Stimulated activated CD4-positive, alpha-beta T cell treated with anti-CD3 and anti-CD28 coated beads, Interleukin-4, amount 100 ng/mL, for 1 hour (primary cell): ENCODE data around the gene ARHGAP26.
"Not testable (repeated sequence)": the region's sequence is repeated elsewhere in the genome, so short reads cannot be mapped to it uniquely, and the experiment has no call there.

Experiments used
- DNase-seq: peaks from one replicate; pipeline ENCODE4 v3.0.0-alpha.2; 2020

Gene ARHGAP26

DNA sequence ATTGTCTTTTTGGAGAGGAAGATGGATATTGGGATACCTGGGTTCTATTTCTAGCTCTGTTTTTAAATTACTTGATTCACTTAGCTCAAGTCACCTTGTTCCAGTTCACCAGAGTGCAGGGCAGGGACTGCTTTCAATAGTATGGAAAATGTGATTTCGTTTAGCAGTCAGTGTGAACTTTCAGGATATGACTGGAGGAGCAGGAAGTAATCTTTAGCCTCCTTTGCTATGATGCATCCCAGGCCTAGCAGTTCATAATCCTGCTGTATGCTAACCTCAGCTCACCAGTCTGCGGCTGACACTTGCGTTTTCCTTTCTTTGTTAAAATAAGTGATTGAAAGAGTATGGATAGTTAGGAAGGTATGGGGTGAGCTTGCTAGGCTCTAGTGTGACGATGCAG is 169.7 kb downstream of the ARHGAP26 start:
- DNase-seq: no peak

GRCh38 chr5:142941245-142941644 is 171.1 kb downstream of the ARHGAP26 start:
- no peak for DNase-seq

DNA sequence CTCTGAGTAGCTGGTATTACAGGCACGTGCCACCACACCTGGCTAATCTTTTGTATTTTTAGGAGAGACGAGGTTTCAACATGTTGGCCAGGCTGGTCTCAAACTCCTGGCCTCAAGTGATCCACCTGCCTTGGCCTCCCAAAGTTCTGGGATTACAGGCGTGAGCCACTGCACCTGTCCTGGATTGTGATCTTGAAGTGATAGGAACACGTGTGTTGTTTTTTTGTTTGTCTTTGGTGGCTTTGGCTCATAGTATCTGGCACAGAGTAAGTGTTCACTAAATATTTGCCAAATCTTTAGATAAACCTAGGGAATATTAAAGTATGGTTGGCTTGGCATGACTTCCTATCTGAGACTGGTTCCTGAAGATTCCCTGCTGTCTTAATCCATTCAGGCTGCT is 172.7 kb downstream of the ARHGAP26 start:
- DNase-seq: no peak

- DNase-seq: no peak
Measured at GRCh38 chr5:142944140-142944539, 174.0 kb downstream of the ARHGAP26 start.

- DNase-seq: no peak
Measured at GRCh38 chr5:142945321-142945720, 175.1 kb downstream of the ARHGAP26 start.

DNA sequence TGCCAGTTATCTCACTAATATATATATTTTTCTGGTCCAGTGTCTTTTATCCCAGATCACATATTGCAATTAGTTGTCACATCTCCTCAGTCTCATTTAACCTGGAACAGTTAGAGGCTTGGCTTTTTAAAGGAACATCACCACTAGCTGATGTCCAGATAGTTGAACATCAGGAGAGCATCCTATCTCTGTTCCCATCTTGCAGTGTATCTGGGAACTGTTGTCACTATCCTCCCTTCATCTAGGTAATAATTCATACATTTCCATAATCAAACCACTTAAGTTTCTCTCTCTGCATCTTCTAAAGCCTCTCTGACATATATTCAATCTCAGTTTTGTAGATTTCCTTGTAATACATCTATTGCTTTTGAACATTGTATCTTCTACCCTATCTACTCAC is 175.7 kb downstream of the ARHGAP26 start:
- no peak for DNase-seq

GRCh38 chr5:142946547-142947426 is 176.6 kb downstream of the ARHGAP26 start:
- DNase-seq: no peak

GRCh38 chr5:142947427-142947709 is 177.2 kb downstream of the ARHGAP26 start:
- no peak for DNase-seq

DNA sequence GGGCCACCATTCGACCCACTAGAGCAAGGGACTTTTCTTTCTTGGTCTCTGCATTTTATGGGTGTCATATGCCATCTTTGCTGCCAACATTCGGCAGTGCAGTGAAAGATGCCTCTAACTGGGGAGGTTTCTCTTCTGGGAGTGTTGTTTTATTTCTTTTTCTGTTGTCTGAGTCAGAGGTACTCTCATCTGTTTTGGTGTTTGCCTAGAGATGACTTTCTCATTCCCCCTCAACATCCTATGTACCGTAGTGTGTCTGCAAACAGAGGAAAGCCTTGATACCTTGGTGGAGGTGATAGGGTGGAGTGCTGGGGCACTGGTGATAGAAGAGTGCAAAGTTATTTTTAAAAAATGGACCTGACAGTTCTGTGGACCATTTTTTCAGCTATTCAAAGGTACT is 182.1 kb downstream of the ARHGAP26 start:
- DNase-seq: no peak

GRCh38 chr5:142952871-142953270 is 182.7 kb downstream of the ARHGAP26 start:
- not testable (repeated sequence) for DNase-seq

DNA sequence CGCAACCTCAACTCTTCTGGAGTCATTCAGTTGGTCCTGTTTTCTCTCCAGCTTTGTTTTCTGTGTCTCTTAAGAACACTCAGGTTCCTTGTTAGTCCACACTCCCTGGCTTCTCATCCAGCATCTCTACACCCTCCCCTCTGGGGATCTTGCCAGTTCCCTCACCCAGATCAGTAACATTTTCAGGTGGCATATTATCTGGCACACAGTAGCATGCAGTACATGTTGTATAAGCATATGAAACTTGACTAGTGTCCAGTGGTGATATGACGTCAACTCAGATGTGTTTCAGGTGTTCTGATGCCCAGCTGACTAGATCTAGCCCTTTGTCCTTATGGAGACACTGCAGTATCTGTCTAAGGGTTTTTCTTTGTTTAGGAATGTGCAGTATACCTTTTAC is 184.3 kb downstream of the ARHGAP26 start:
- DNase-seq: no peak

DNA sequence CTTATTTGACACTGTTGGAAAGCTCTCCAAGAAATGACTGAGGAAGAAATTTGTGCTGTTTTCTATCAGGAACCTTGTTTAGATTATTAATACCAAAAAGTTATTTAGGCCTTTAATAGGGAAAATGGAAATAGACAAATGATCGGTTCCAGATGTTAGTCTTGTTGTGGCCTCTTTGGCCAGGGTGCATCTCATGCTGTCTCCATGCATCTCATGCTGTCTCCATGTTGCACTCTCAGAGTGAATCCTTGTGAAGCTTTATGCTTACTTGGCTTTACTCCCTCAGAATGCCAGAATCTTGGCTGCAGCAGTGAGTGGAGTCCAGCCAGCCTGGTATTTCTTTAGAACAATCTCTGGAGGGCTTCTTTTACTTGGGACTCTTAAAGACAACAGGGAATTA is 185.5 kb downstream of the ARHGAP26 start:
- DNase-seq: no peak

GRCh38 chr5:142957528-142957927 is 187.4 kb downstream of the ARHGAP26 start:
- DNase-seq: no peak

GRCh38 chr5:142958944-142959682 is 188.9 kb downstream of the ARHGAP26 start:
- no peak for DNase-seq

DNA sequence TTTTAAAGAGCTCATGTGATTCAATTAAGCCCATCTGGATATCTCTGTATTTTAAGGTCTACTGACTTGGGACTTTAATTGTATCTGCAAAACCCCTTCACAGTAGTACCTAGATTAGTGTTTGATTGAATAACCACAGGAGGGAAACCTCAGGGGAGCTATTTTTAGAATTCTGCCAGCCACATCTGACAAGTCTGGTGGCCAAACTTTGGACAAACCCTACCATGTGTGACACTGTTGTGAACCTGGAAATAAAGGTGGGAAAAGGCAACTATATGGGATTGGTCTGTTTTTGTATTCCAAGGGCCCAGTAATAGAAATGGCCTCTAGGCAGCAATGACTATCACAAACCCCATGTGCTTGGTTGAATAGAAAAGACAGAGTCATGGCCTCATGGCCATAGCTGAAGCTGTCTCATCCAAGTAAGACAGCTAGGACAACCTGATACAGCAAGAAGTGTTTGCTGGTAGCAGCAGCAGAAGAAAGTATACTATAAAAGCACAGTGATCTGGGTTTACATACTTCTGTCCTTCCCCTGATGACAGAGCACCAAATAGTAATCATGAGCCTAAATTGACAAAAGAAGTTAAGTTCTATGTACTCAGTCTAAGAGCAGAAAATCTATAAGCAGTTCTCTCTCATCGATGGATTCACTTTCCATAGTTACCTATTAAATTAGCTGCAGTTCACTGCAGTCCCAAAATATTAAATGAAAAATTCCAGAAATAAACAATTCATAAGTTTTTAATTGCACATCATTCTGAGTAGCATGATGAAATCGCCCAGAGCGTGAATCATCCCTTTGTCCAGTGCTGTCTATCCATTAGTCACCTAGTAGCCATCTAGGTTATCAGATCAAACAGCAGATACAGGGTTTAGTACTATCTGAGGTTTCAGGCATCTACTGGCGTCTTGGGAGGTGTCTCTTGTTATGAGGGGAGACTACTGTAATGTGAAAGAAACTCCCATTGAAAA is 189.8 kb downstream of the ARHGAP26 start:
- DNase-seq: no peak

DNA sequence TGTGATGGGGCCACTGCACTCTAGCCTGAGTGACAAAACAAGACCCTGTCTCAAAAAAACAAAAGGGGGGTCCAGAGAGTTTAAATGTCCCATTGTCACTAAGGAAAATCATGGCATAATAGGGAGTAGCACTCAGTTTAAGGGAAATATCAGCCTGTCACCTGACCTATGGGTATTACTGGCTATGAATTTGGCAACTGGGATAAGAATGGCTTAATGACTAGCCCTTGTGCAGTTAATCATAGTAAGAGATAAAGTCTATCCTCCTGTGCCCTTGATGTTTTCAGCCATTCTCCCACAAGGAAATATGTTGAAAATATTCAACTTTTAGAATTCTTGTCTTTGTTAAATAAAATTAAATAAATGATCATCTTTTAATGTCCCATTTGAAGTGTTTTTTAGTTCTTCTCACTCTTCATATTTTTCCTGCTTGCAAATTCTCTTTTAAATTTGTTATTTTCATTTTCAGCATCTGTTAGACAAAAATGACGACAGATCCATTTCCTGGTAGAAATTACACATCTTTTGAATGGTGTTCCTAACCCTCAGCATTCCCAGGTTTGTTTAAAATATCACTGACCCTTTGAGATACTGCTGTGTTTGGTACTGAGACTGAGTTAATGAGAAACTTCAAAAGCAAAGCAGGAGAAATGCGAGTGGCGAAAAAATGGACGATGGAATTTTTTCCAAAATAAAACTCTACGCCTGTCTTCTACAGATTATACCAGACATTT is 191.4 kb downstream of the ARHGAP26 start:
- DNase-seq: no peak

DNA sequence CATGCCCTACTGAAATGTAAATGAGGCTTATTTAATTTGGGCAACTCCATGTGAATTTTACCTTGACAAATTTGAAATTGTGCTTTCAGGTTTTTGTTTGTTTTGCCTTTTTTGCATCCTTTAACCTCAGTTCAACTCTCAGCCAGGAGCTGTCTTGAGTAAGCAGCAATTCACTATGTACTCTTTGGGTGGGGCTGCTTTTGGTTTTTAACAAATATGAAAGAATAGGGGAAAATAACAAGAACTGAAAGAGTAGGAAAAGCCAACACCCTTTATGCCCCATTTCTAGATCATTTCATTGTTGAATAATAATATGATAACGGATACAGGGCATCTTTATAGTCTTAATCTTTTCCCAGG is 192.0 kb downstream of the ARHGAP26 start:
- no peak for DNase-seq

DNA sequence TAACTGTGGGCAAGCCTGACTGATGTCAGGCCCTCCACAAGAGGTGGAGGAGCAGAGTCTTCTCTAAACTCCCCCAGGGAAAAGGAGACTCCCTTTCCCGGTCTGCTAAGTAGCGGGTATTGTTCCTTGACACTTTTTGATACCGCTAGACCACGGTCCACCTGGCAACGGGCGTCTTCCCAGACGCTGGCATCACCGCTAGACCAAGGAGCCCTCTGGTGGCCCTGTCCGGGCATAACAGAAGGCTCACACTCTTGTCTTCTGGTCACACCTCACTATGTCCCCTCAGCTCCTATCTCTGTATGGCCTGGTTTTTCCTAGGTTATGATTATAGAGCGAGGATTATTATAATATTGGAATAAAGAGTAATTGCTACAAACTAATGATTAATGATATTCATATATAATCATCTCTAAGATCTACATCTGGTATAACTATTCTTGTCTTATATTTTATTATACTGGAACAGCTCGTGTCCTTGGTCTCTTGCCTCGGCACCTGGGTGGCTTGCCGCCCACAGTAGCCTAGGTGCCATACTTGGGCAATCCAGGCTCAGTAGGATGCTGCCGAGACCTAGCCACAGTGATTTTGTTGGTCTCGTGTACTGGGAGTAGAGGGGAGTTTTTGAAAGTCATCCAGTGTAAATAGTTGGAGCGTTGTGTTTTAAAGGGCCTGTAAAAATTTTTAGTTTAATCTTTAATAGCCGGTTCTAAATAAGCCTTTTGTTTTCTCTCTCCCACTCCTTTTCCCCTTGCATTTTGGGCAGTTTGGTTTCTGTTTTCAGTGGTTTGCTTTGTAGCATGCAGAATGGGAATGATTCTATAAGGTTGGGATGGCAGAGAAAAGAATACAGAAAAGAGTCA is 195.3 kb downstream of the ARHGAP26 start:
- not testable (repeated sequence) for DNase-seq

DNA sequence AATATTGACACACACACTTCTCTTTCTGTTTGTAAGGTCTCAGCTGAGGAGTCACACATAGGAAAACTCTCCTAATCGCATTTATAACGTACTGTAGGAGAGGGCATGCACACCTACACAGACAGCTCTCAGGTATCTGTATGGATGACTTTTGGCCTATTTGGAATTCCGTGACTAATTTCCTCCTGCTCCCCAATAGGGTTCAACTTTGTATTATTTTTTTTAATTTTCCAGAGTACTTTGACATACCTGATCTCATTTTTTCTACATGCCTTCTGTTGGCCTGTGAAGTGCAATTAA is 195.9 kb downstream of the ARHGAP26 start:
- no peak for DNase-seq

- DNase-seq: no peak
Measured at GRCh38 chr5:142969186-142969585, 199.0 kb downstream of the ARHGAP26 start.

- DNase-seq: no peak
Measured at GRCh38 chr5:142969624-142970439, 199.7 kb downstream of the ARHGAP26 start.
